ENCODE results near the gene ZNF700.
A peak's percentile ranks its signal among the peaks of the same experiment; 100 is the strongest.
"Not testable (repeated sequence)": the region's sequence is repeated elsewhere in the genome, so short reads cannot be mapped to it uniquely, and the experiment has no call there.

Gene ZNF700

DNA sequence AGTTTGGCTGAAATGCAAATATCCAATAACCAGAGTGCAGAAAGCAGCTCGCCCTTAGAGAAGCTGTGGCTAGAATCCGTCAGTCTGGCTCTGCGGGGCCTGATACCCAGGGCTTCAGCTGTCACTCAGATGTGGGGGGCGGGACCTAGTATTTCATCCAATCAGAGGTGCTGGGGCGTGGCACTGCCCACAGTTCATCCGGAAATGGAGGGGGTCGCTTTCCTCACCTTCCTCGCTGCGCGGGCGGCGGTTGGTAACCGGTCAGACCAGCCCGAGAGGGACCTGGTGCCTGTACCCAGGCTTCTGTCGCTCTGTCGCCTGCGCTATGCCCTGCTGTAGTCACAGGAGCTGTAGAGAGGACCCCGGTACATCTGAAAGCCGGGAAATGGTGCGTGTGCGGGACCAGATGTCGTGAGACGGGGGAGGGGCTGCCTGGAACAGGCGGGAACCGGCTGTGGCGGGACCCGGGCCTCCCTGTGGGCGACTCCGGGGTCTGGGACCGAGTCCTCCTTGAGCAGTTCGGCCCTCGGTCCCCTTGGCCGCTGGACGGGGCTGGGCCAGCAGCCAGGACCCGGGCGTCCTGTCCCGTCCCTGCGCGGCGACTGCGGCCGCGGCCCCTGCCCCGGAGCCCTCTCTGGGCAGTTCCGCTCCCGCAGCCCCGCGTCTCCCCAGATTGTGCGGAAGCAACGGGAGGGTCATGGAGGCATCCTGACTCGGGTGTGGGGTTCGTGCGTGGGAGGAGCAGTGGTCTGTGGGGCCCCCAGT lies at the start of gene ZNF700:
Gene ZNF700 (plus strand): TSS at position 222 of the 765 bp plus-strand sequence. CDS start 104 bp downstream, at position 326.
- Histone ChIP-seq H2AFZ (ENCODE audit: low read depth) (peak within 1 kb of the TSS; percentile 76), H3K4me3 (IDR thresholded peaks at IDR 0.05; ENCODE audit: insufficient read depth, low read depth, low read length) (no peak within 1 kb of the TSS), H3K79me2 (ENCODE audit: insufficient read depth, low read depth) (peaks cover 29% of the 10 kb centered on the region; the same call in 1 of the 2 replicates), H3K4me2 (peak within 1 kb of the TSS; percentile 93), H3K27ac (peak within 1 kb of the TSS; percentile 87), H3K36me3 (ENCODE audit: insufficient read depth) (no peaks in the 10 kb centered on the region), H4K20me1 (ENCODE audit: insufficient read depth) (no peaks in the 10 kb centered on the region), H3K9ac (peak within 1 kb of the TSS; percentile 92), H3K4me1 (ENCODE audit: low read depth, poor library complexity, severe bottlenecking) (no peaks in the 10 kb centered on the region), H3K27me3 (ENCODE audit: insufficient read depth, low read depth) (no peaks in the 10 kb centered on the region)
- TF ChIP-seq, protein P1, sequence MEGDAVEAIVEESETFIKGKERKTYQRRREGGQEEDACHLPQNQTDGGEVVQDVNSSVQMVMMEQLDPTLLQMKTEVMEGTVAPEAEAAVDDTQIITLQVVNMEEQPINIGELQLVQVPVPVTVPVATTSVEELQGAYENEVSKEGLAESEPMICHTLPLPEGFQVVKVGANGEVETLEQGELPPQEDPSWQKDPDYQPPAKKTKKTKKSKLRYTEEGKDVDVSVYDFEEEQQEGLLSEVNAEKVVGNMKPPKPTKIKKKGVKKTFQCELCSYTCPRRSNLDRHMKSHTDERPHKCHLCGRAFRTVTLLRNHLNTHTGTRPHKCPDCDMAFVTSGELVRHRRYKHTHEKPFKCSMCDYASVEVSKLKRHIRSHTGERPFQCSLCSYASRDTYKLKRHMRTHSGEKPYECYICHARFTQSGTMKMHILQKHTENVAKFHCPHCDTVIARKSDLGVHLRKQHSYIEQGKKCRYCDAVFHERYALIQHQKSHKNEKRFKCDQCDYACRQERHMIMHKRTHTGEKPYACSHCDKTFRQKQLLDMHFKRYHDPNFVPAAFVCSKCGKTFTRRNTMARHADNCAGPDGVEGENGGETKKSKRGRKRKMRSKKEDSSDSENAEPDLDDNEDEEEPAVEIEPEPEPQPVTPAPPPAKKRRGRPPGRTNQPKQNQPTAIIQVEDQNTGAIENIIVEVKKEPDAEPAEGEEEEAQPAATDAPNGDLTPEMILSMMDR (conservative IDR thresholded peaks at IDR 0.05; ENCODE audit: low read depth, low read length), result no peak

DNA sequence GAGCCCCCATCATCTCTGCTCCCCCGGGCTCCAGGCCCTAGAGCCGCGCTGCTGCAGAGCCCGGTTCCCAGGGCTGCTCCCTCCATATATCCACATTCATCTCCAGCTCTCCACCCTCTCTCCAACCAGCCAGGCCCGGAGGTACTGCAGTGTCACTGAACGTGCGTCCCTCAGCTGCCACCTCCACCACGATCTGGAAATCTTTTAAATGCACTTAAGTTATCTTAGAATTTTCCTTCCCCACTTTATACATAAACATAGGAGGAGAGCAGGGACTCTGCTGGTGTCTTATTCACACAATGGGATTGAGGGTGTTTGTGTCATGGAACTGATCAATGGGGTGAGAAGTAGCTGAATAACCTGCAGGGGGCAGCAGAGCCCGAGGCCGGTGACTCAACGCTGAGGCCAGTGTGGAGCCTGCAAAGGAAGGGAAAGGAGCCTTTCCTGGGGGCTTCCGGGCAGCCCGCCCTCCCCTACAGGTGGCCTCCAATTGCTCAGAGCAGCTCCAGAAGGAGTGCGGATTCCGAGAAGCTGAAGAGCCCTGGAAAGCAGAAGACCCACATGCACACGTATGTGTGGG lies 45.1 kb upstream of the ZNF700 start:
- H3K79me2 ChIP-seq (ENCODE audit: insufficient read depth, low read depth); H3K4me3 ChIP-seq (IDR thresholded peaks at IDR 0.05; ENCODE audit: insufficient read depth, low read depth, low read length); H2AFZ ChIP-seq (ENCODE audit: low read depth); H3K4me2 ChIP-seq; H3K27ac ChIP-seq; H3K36me3 ChIP-seq (ENCODE audit: insufficient read depth); H3K27me3 ChIP-seq (ENCODE audit: insufficient read depth, low read depth); H3K9ac ChIP-seq; H3K4me1 ChIP-seq (ENCODE audit: low read depth, poor library complexity, severe bottlenecking); H4K20me1 ChIP-seq (ENCODE audit: insufficient read depth): not testable (repeated sequence)
- TF ChIP-seq, protein P1 (conservative IDR thresholded peaks at IDR 0.05; ENCODE audit: low read depth, low read length), result peak; percentile 39; the same call in 1 of the 2 replicates

DNA sequence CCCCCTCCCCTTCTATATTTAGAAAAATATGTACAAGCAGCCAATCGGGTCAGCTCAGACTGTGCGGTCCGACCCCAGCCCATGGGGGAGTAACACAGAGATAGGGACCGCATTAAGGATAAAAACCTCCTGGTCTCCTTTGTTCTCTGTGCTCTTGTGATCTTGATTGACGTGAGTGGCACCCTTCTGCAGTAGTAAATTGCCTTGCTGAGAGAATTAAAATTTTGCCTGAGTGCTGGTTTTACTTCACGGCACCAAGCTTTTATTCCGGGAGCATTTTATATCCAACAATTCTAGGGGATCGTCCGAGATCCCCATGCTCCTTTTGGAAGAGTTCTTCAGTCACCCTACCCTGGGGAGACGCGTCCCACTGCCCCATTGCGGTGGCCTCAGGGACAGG lies 44.3 kb upstream of the ZNF700 start:
- Histone ChIP-seq H3K4me2 (no peak overlapping the region), H3K27ac (no peak overlapping the region), H3K4me1 (ENCODE audit: low read depth, poor library complexity, severe bottlenecking) (no peaks in the 10 kb centered on the region), H3K4me3 (IDR thresholded peaks at IDR 0.05; ENCODE audit: insufficient read depth, low read depth, low read length) (no peak overlapping the region), H3K79me2 (ENCODE audit: insufficient read depth, low read depth) (no peaks in the 10 kb centered on the region), H3K27me3 (ENCODE audit: insufficient read depth, low read depth) (no peaks in the 10 kb centered on the region), H4K20me1 (ENCODE audit: insufficient read depth) (no peaks in the 10 kb centered on the region), H3K36me3 (ENCODE audit: insufficient read depth) (no peaks in the 10 kb centered on the region), H2AFZ (ENCODE audit: low read depth) (no peak overlapping the region), H3K9ac (no peak overlapping the region)
- TF ChIP-seq, protein P1 (conservative IDR thresholded peaks at IDR 0.05; ENCODE audit: low read depth, low read length), result no peak

DNA sequence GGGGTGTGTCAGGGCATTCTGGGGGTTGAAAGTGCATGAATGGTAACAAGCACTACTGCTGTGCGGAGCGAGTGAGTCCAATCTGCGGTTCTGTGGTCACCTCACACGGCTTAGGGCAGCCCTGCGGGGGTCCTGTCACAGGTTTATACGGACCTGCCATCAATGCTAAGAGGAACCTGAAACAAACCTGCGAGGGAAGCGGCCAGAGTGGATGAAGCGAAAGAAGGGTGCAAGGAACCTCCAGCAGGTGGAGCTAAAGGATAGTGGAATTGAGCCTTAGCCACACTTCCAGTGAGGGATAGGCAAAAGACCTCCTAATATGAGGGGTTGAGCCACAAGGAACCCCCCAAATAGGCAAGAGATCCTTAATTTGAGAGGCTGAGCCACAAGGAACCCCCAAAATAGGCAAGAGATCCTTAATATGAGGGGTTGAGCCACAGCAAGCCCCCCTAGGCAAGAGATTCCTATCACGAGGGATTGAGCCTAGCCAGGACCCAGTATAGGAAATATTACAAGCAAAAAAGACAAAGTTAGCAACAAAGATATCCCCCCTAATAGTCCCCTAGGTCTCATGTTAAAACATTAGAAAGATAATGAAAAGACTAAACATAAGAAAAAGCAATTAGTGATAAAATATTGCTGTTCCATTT lies 43.6 kb upstream of the ZNF700 start:
- TF ChIP-seq, protein P1 (conservative IDR thresholded peaks at IDR 0.05; ENCODE audit: low read depth, low read length), result peak; percentile 72
- Histone ChIP-seq H3K9ac (no peak overlapping the region), H3K36me3 (ENCODE audit: insufficient read depth) (no peaks in the 10 kb centered on the region), H3K4me3 (IDR thresholded peaks at IDR 0.05; ENCODE audit: insufficient read depth, low read depth, low read length) (no peak overlapping the region), H2AFZ (ENCODE audit: low read depth) (no peak overlapping the region), H3K27me3 (ENCODE audit: insufficient read depth, low read depth) (no peaks in the 10 kb centered on the region), H3K79me2 (ENCODE audit: insufficient read depth, low read depth) (no peaks in the 10 kb centered on the region), H3K27ac (no peak overlapping the region), H4K20me1 (ENCODE audit: insufficient read depth) (no peaks in the 10 kb centered on the region), H3K4me2 (no peak overlapping the region), H3K4me1 (ENCODE audit: low read depth, poor library complexity, severe bottlenecking) (no peaks in the 10 kb centered on the region)
